ENCODE measurements around the gene MYO1G.
"Not testable (repeated sequence)": the region's sequence is repeated elsewhere in the genome, so short reads cannot be mapped to it uniquely, and the experiment has no call there.

Gene MYO1G

DNA sequence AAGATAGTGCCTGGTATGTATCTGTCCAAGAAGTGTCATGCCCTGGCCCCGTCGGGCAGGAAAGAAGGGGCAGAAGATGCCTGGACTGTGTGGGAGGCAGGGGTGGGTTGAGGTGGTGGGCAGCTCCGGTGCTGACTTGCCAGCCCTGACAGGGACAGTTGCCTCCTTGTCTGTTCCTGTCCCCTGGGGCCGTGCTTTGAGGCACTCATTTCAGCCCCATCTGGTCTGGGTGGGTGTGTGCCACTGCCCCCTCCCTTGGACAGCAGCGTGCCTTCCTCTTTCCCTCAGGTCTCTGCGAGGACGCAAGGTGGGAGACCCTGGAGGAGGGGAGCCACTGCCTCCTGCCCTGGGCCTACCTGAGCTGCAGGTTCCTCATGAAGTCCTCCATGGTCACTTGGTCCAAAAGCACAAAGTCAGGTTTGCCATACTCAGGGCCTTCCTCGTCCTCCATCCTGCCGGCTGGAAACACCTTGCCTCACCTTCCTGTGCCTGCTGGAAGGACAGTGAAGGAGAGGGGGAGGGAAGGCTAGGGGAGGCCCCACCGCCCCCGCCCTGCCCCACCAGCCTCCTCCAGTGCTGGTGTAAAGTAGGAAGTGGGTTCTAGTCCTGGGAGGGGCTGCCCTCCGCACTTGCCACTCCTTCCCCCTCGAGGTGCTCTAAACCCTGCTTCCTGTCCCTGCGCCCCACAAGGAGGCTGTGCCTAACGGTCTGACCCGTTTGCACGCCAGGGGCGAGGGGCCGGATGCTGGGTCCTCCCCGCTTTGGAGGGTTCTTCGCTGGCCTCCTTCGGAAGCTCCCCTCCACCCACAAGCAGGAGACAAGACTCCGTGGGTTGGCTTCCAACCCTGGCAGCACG, at the start of gene MYO1G:
Gene MYO1G (minus strand): TSS at position 505 of the 856 bp plus-strand sequence. CDS start 54 bp downstream, at position 451.
- Mint-ChIP-seq H3K9me3 (no peaks in the 10 kb centered on the region), H3K36me3 (peaks cover 96% of the 10 kb centered on the region), H3K4me3 (peak within 1 kb of the TSS; percentile 99), H3K4me1 (peaks cover 69% of the 10 kb centered on the region), H3K27ac (peak within 1 kb of the TSS; percentile 99)
- ATAC-seq = peak; percentile 78
- DNase-seq (ENCODE audit: low spot score in 2 of 2) = peak; percentile 75 to 96

GRCh38 chr7:45028138-45028919, 49.5 kb upstream of the MYO1G start:
- no peaks in the 10 kb centered on the region for H3K9me3 Mint-ChIP-seq
- DNase-seq (ENCODE audit: low spot score in 2 of 2) (no peak), ATAC-seq (peak; percentile 49)
- H3K36me3 Mint-ChIP-seq = peaks cover 60% of the 10 kb centered on the region
- peak overlapping the region; percentile 63 for H3K27ac Mint-ChIP-seq
- peak overlapping the region; percentile 65 for H3K4me3 Mint-ChIP-seq
- H3K4me1 Mint-ChIP-seq = peaks cover 81% of the 10 kb centered on the region

DNA sequence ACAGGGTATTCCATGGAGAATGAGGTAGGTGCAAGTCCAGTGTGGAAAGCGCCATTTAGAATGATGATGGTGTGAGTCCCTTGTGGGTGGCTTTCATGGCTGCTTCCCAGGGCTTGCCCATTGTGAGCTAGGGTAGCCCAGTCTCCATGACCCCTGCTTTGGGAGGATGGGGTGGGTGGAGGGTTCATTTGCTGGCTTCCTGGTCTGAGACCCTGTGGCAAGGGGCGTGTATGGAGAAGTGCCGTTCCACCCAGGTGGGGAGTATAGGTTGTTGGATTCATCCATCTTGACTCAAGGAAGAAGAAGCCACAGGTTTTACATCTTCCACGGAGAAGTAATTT, 48.9 kb upstream of the MYO1G start:
- DNase-seq (ENCODE audit: low spot score in 2 of 2) = no peak
- peak overlapping the region; percentile 65 for H3K4me3 Mint-ChIP-seq
- peaks cover 75% of the 10 kb centered on the region for H3K4me1 Mint-ChIP-seq
- peak; percentile 23 for ATAC-seq
- peaks cover 56% of the 10 kb centered on the region for H3K36me3 Mint-ChIP-seq
- peak overlapping the region; percentile 63 for H3K27ac Mint-ChIP-seq
- no peaks in the 10 kb centered on the region for H3K9me3 Mint-ChIP-seq

DNA sequence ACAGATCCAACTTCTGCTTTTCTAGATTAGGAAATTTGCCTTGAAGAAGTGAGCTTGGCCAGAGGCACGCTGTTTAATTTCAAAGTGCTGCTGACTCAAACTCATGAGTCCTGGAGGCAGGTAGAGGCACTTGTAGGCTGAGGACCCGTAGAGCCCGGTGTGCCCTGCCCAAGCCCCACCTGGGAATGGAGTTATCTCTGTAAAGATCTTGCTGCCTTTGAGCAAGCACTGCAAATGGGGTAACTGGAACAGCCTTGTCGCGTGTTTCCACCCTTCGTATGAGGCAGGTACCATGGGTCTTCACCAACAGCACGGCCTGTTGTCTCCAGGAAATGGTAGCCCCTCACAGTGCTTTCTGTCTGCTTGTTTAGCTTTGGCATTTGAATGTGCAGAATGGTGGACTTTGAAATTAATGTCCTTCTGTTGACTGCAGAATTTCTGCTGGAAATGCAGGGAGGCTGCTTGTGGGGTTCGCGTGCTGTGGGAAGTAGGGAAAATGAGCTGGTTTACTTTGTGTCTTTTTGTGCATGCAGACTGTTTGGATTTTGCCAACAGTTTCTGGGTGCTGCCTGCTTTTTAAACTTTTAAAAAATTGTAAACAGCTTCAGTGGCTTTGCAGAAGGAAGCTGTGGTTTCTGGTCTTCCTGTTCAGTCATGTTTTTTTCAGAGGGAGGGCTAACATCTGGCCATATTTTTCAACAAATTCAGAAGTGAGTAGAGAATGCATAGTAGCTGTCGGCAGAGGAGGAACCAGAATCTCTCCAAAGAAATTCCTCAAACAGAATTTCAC, 48.4 kb upstream of the MYO1G start:
- ATAC-seq (peak; percentile 70), DNase-seq (ENCODE audit: low spot score in 2 of 2) (no peak)
- H3K9me3 Mint-ChIP-seq = no peaks in the 10 kb centered on the region
- H3K36me3 Mint-ChIP-seq = peaks cover 51% of the 10 kb centered on the region
- H3K27ac Mint-ChIP-seq = peak overlapping the region; percentile 63
- peaks cover 70% of the 10 kb centered on the region for H3K4me1 Mint-ChIP-seq
- peak overlapping the region; percentile 65 for H3K4me3 Mint-ChIP-seq

DNA sequence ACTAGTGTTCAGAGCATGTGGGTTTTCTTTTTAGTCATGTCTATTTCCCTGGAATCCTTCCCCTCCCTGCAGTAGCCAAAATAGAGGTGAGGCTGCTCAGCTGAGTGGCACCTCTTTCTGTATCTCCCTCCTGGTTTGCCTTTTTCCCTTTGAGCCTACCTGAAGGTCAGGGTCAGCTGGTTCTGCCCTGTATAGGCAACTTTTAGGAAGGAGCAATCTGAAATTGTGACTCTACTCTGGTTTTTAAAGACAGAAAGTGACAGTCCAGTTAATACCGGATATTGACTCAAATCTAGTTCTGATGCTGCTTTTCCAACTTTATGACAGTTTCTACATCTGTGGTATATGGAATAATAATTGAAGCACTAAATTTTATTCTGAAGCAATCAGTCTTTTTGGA, 47.2 kb upstream of the MYO1G start:
- Mint-ChIP-seq H3K4me3 (peak overlapping the region; percentile 65), H3K27ac (peak overlapping the region; percentile 60), H3K4me1 (peaks cover 74% of the 10 kb centered on the region), H3K9me3 (no peaks in the 10 kb centered on the region), H3K36me3 (peaks cover 39% of the 10 kb centered on the region)
- DNase-seq (ENCODE audit: low spot score in 2 of 2) = no peak
- ATAC-seq = peak; percentile 56

- H3K4me3 Mint-ChIP-seq = peak overlapping the region; percentile 65
- ATAC-seq; H3K9me3 Mint-ChIP-seq; DNase-seq (ENCODE audit: low spot score in 2 of 2): not testable (repeated sequence)
- peaks cover 74% of the 10 kb centered on the region for H3K4me1 Mint-ChIP-seq
- H3K36me3 Mint-ChIP-seq = peaks cover 36% of the 10 kb centered on the region
- peak overlapping the region; percentile 60 for H3K27ac Mint-ChIP-seq
Observed at GRCh38 chr7:45025473-45025872, 46.7 kb upstream of the MYO1G start.

- Mint-ChIP-seq H3K36me3 (peaks cover 46% of the 10 kb centered on the region), H3K27ac (no peak overlapping the region), H3K9me3 (no peaks in the 10 kb centered on the region), H3K4me3 (no peak overlapping the region), H3K4me1 (peaks cover 64% of the 10 kb centered on the region)
- ATAC-seq (no peak), DNase-seq (ENCODE audit: low spot score in 2 of 2) (no peak)
Observed at GRCh38 chr7:45024126-45024744, 45.4 kb upstream of the MYO1G start.

- ATAC-seq (peak; percentile 88), DNase-seq (ENCODE audit: low spot score in 2 of 2) (no peak)
- Mint-ChIP-seq H3K27ac (peak overlapping the region; percentile 65), H3K9me3 (no peaks in the 10 kb centered on the region), H3K4me3 (peak overlapping the region; percentile 14), H3K4me1 (peaks cover 39% of the 10 kb centered on the region), H3K36me3 (peaks cover 44% of the 10 kb centered on the region)
Observed at GRCh38 chr7:45021604-45022296, 42.9 kb upstream of the MYO1G start.

DNA sequence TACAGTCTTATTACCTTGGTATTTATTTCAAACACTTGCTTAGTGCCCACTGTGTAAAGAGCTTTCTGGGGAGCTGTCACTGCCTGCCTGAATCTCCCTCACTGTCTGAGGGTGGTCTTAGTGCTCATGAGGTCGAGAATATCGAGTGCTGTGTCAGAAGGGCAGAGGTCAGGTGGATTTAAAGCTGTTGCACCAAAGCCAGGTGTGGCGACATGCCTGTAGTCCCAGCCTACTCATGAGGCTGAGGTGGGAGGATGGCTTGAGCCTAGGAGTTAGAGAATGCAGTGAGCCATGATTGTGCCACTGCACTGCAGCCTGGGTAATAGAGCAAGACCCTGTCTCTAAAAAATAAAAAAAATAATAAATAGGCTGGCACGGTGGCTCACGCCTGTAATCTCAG, 42.1 kb upstream of the MYO1G start:
- no peak for DNase-seq (ENCODE audit: low spot score in 2 of 2)
- H3K27ac Mint-ChIP-seq = no peak overlapping the region
- H3K4me3 Mint-ChIP-seq = no peak overlapping the region
- H3K9me3 Mint-ChIP-seq = no peaks in the 10 kb centered on the region
- H3K4me1 Mint-ChIP-seq = peaks cover 33% of the 10 kb centered on the region
- ATAC-seq = no peak
- H3K36me3 Mint-ChIP-seq = peaks cover 42% of the 10 kb centered on the region

DNA sequence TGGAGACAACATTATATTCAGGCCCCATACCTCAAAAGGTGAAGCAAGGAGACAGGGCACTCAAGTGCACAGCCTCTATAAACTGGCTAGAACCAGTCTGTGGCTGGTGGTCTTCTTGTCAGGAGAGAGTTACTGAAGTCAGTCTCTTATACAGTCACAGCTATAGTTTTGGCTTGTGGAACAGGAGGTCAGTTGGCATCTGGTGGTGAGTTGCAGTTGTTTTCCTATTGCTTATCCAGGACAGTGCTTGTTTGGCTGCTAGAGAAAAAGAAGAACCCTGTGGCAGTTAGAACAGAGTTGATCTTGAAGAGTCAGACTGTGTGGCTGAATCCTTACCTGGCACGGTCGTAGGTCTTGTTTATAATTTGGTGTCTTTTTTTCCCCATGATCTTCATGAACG, 38.4 kb upstream of the MYO1G start:
- DNase-seq (ENCODE audit: low spot score in 2 of 2) (no peak), ATAC-seq (no peak)
- Mint-ChIP-seq H3K27ac (no peak overlapping the region), H3K9me3 (no peaks in the 10 kb centered on the region), H3K4me3 (no peak overlapping the region), H3K4me1 (peaks cover 32% of the 10 kb centered on the region), H3K36me3 (peaks cover 29% of the 10 kb centered on the region)

GRCh38 chr7:45015313-45015712, 36.5 kb upstream of the MYO1G start:
- H3K36me3 Mint-ChIP-seq = peaks cover 45% of the 10 kb centered on the region
- H3K9me3 Mint-ChIP-seq = no peaks in the 10 kb centered on the region
- DNase-seq (ENCODE audit: low spot score in 2 of 2) (no peak), ATAC-seq (no peak)
- peak overlapping the region; percentile 29 for H3K27ac Mint-ChIP-seq
- no peak overlapping the region for H3K4me3 Mint-ChIP-seq
- peaks cover 21% of the 10 kb centered on the region for H3K4me1 Mint-ChIP-seq

DNA sequence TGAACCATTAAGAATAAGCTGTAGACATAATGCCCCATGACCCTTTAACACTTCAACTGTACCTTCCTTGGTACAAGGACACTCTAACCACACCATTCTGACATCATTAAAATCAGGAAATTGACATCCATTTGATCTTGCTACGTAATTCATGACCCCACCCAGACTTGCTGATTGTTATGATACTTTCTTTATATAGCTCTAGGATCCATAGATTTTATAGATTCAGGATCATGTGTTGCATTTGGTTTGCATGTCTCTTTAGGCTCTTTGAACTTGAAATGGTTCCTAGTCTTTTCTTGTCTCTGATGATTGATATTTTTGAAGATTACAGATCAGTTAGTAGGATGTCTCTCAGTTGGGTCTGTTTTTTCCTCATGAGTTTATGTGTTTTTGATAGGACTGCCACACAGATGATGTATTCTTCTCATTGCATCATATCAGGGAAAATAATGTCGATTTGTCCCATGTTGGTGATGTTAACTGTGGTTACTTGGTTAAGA, 34.7 kb upstream of the MYO1G start:
- H3K4me1 Mint-ChIP-seq = peaks cover 21% of the 10 kb centered on the region
- DNase-seq (ENCODE audit: low spot score in 2 of 2) (no peak), ATAC-seq (no peak)
- H3K4me3 Mint-ChIP-seq = no peak overlapping the region
- no peaks in the 10 kb centered on the region for H3K9me3 Mint-ChIP-seq
- H3K36me3 Mint-ChIP-seq = peaks cover 36% of the 10 kb centered on the region
- no peak overlapping the region for H3K27ac Mint-ChIP-seq

GRCh38 chr7:45007571-45008328, 28.9 kb upstream of the MYO1G start:
- Mint-ChIP-seq H3K9me3 (no peaks in the 10 kb centered on the region), H3K36me3 (peaks cover 65% of the 10 kb centered on the region), H3K4me3 (no peak overlapping the region), H3K4me1 (peaks cover 41% of the 10 kb centered on the region), H3K27ac (peak overlapping the region; percentile 34)
- ATAC-seq = peak; percentile 71
- DNase-seq (ENCODE audit: low spot score in 2 of 2) = no peak

- peaks cover 38% of the 10 kb centered on the region for H3K4me1 Mint-ChIP-seq
- H3K9me3 Mint-ChIP-seq = no peaks in the 10 kb centered on the region
- DNase-seq (ENCODE audit: low spot score in 2 of 2) (no peak), ATAC-seq (no peak)
- H3K4me3 Mint-ChIP-seq = no peak overlapping the region
- peaks cover 65% of the 10 kb centered on the region for H3K36me3 Mint-ChIP-seq
- H3K27ac Mint-ChIP-seq = no peak overlapping the region
Observed at GRCh38 chr7:45007106-45007505, 28.3 kb upstream of the MYO1G start.

All from stimulated activated effector memory CD8-positive, alpha-beta T cell treated with anti-CD3 and anti-CD28 coated beads, Interleukin-12 subunit alpha, Interleukin-12 subunit beta, amount 100 ng/mL, for 72 hours (primary cell).